IPS-15b (cell line): ENCODE data around the gene DPYSL5.

ENCODE experiments used
- H3K27me3 ChIP-seq: one replicate; pipeline ENCODE4 v1.6.1; 2013; ENCODE audit warnings: low read length; ENCODE audit not compliant: control insufficient read depth, insufficient read depth
- H3K36me3 ChIP-seq: one replicate; pipeline ENCODE4 v1.6.1; 2013; ENCODE audit warnings: low read length; ENCODE audit not compliant: control insufficient read depth, insufficient read depth
- H3K4me1 ChIP-seq: one replicate; pipeline ENCODE4 v1.6.1; 2013; ENCODE audit warnings: mild to moderate bottlenecking, low read length; ENCODE audit not compliant: control insufficient read depth, insufficient read depth
- H3K4me3 ChIP-seq: one replicate; pipeline ENCODE4 v1.5.1; 2013; ENCODE audit warnings: low read depth, low read length
- H3K9ac ChIP-seq: one replicate; pipeline ENCODE4 v1.6.1; 2013; ENCODE audit warnings: low read depth, mild to moderate bottlenecking, low read length
- H3K9me3 ChIP-seq: one replicate; pipeline ENCODE4 v1.6.1; 2013; ENCODE audit warnings: mild to moderate bottlenecking, low read length; ENCODE audit not compliant: control insufficient read depth, insufficient read depth

DPYSL5 gene

DNA sequence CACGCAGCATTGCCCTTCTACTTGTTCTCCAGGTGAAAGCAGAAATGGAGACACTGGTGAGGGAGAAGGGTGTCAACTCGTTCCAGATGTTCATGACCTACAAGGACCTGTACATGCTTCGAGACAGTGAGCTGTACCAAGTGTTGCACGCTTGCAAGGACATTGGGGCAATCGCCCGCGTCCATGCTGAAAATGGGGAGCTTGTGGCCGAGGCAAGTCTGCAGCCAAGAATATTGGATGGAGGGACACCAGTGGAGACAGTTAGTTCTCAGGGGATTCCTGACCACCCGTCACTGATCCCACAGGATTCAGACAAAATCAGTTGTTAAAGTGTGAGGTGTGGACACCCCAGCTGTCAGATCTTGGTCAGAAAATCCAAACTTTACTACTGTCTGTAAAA lies 79.3 kb downstream of the DPYSL5 start:
- H3K4me3 ChIP-seq: no peak overlapping the region
- H3K27me3 ChIP-seq: no peaks in the 10 kb centered on the region
- H3K4me1 ChIP-seq: peaks cover 4% of the 10 kb centered on the region
- no peak overlapping the region for H3K9ac ChIP-seq
- H3K9me3 ChIP-seq: no peaks in the 10 kb centered on the region
- no peaks in the 10 kb centered on the region for H3K36me3 ChIP-seq

DNA sequence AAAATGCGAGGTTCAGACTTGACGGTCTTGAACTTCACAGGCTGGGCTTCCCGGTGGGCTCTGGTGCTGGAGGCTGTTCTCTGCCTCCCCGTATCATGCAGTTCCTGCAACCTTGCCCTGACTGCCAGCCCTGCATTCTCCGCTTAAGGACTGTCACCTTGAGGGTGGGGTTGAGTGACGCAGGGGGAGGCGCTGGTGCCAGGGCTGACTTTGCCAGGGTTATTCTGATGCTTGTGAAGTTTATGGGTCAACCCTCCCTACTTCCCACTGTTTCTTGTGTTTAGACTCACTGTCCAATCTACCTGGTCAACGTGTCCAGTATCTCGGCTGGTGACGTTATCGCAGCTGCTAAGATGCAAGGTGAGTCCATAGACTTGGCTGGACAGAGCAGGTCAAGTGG lies 85.0 kb downstream of the DPYSL5 start:
- no peaks in the 10 kb centered on the region for H3K36me3 ChIP-seq

DNA sequence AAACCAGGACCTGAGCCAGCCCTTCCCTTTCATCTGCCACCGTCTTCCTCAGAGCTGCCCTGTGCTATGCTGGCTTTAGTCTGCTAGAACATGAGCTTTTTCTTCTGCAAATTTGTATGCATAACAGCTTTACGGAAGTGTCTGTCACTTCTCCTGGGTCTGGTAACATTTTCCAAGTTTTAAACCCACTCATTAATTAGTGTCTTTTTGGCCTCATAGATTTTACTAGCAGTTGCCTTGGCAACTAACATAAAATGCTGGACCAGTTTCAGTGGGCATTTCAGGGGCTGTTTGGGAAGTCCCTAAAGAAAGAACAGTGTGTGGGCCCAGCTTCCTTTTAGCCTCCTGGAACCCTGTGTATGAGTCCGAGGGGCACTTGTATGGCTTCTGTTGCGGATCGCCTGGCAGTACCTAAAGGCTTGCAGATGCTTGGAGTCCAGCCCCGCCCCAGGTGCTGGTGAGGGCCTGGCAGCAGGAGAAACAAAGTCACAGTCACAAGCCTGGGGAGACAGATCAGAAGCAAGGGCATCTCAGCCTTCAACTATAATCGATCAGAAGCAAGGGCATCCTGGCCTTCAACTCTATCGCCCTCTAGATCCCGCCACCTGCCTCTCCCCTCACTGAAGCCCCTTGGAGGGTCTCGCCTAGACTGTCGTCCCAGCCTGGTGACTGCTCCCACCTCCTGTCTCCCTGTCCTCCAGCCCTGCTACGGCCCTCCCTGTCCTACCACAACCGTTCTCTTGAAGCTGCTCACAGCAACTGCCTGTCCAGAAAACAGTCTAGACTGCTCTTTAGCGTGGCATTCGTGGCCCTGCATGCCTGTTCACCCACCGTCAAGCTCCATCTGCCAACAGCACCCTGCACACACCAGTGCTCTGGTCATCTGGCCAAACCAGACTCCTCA lies 85.8 kb downstream of the DPYSL5 start:
- H3K4me1 ChIP-seq: no peaks in the 10 kb centered on the region
- H3K27me3 ChIP-seq: no peaks in the 10 kb centered on the region
- H3K9ac ChIP-seq: no peak overlapping the region
- no peaks in the 10 kb centered on the region for H3K9me3 ChIP-seq
- H3K36me3 ChIP-seq: no peaks in the 10 kb centered on the region
- H3K4me3 ChIP-seq: no peak overlapping the region

More for the DNA sequence above, 85.0 kb downstream of the DPYSL5 start:
- Histone ChIP-seq H3K4me3 (no peak overlapping the region), H3K4me1 (no peaks in the 10 kb centered on the region), H3K27me3 (no peaks in the 10 kb centered on the region), H3K9ac (no peak overlapping the region), H3K9me3 (no peaks in the 10 kb centered on the region)

DNA sequence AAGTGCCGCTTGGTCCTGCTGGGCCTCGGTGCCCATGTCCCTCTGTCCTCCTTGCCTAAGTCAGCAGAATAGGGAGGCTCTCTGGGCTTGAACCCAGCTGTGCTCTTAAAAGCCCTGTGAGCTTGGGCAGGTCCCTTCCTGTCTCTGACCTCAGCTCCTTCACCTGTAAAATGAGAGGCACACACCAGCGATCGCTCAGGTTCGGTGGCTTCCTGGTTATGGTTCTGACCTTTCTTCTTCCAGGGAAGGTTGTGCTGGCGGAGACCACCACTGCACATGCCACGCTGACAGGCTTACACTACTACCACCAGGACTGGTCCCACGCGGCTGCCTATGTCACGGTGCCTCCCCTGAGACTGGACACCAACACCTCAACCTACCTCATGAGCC lies 86.4 kb downstream of the DPYSL5 start:
- Histone ChIP-seq H3K27me3 (no peaks in the 10 kb centered on the region), H3K36me3 (no peaks in the 10 kb centered on the region), H3K9ac (no peak overlapping the region), H3K9me3 (no peaks in the 10 kb centered on the region), H3K4me1 (no peaks in the 10 kb centered on the region), H3K4me3 (no peak overlapping the region)

DNA sequence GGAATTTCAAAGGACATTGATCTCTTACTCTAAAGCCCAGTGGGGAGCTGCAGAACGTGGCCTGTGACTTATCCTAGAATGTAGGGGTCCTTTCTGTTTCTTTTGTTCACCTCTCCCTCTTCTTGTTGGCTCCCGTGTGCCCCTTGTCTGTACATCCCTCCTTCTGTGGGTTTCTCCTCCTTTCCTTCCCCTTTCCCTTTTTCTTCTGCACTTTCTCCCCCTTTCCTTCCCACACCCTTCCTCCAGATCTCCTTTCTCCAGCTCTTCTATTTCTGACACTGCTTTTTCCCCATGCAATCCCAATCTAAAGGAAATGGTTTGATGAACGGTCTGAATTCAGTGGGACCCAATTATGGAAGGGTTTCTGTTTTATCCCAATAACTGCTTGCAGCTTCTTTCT lies 87.1 kb downstream of the DPYSL5 start:
- H3K4me1 ChIP-seq: no peaks in the 10 kb centered on the region
- H3K4me3 ChIP-seq: no peak overlapping the region
- H3K9ac ChIP-seq: no peak overlapping the region
- no peaks in the 10 kb centered on the region for H3K36me3 ChIP-seq
- no peaks in the 10 kb centered on the region for H3K9me3 ChIP-seq
- no peaks in the 10 kb centered on the region for H3K27me3 ChIP-seq

DNA sequence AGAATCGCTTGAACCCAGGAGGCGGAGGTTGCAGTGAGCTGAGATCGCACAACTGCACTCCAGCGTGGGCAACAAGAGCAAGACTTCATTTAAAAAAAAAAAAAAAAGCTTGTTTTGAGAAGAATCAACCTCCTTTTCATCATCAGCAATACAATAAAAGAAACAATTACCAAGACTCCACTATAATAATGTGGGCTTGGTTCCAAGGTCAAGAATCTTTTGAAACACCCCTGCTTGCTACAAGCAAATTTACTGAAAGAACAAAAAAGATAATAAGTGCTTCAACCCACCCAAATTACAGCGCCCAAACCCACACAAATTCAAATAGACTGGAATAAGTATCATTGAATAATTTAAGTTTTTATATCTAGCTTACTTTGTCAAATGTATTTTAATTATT lies 88.9 kb downstream of the DPYSL5 start:
- no peaks in the 10 kb centered on the region for H3K36me3 ChIP-seq
- H3K9ac ChIP-seq: no peak overlapping the region
- no peak overlapping the region for H3K4me3 ChIP-seq
- H3K9me3 ChIP-seq: no peaks in the 10 kb centered on the region
- H3K4me1 ChIP-seq: no peaks in the 10 kb centered on the region
- peaks cover 4% of the 10 kb centered on the region for H3K27me3 ChIP-seq

DNA sequence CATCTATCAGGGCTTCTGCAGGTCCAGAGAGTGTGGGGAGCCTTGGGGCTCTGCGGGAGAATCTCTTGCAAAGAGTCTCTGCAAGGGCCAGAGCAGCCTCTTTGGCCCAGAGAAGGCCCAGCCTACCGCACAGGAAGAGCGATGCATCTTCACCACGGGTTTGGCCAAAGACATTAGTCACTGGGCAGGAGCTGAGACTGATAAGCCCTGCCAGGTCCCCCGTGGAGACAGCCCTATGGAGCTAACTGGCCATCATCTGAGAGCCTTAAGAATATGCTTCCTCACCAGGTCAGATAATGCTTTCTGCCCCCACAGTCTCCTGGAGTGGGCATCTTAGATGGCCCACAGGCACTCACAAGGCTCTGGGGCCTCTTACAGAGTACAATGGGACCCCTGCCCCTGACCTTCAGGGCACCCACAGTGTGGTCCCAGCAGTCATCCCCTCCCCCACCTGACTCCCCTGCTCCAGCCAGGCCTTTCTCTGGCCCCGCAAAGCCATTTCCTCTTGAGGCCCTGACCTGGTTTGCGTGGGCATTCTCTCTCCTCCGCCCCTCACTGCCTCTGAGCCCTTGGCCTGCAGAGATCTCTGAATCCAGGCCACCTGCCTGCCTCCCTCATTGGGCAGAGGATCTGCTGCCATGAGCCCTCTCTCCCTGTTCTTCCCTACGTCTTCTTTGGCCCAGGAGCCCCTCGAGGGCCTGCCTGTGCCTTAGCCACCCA lies 90.6 kb downstream of the DPYSL5 start:
- Histone ChIP-seq H3K27me3 (peaks cover 15% of the 10 kb centered on the region), H3K4me3 (no peak overlapping the region), H3K36me3 (no peaks in the 10 kb centered on the region), H3K9ac (no peak overlapping the region), H3K4me1 (no peaks in the 10 kb centered on the region), H3K9me3 (no peaks in the 10 kb centered on the region)

DNA sequence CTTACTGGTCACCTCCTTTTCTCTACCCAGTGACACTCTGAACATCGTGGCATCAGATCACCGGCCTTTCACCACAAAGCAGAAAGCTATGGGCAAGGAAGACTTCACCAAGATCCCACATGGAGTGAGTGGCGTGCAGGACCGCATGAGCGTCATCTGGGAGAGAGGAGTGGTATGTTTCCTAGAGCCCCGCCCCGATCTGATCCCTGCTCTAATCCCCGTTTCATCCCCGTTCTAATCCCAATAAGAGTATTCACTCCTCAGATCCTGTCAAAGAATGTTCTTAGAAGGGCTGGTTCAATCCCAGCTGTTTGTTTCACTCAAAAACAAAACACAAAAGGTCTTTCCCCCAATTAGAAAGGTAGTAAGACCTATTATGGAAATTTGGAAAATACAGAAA lies 92.1 kb downstream of the DPYSL5 start:
- Histone ChIP-seq H3K9me3 (no peaks in the 10 kb centered on the region), H3K9ac (no peak overlapping the region), H3K4me1 (no peaks in the 10 kb centered on the region), H3K36me3 (no peaks in the 10 kb centered on the region), H3K27me3 (peaks cover 21% of the 10 kb centered on the region), H3K4me3 (no peak overlapping the region)

DNA sequence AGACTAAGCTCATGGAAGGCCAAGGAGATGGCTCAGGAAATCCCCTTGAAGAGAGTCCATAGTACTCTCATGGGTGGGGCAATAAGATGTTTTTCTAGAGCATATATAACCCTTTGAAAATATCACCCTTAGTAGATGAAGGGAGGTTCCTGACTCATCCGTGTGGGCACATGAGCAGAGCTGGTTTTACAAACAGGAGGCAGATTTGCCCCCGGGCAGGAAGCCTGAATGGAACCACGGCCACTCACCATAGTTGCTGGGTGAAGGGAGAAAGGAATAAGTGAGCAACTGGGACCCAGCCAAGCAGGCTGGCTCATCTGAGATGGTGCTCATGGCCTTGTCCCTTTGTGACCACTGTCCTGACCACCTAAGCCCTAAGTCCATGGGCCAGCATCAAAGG lies 93.6 kb downstream of the DPYSL5 start:
- Histone ChIP-seq H3K36me3 (peaks cover 4% of the 10 kb centered on the region), H3K4me1 (no peaks in the 10 kb centered on the region), H3K9ac (no peak overlapping the region), H3K4me3 (no peak overlapping the region), H3K9me3 (no peaks in the 10 kb centered on the region), H3K27me3 (peaks cover 21% of the 10 kb centered on the region)

DNA sequence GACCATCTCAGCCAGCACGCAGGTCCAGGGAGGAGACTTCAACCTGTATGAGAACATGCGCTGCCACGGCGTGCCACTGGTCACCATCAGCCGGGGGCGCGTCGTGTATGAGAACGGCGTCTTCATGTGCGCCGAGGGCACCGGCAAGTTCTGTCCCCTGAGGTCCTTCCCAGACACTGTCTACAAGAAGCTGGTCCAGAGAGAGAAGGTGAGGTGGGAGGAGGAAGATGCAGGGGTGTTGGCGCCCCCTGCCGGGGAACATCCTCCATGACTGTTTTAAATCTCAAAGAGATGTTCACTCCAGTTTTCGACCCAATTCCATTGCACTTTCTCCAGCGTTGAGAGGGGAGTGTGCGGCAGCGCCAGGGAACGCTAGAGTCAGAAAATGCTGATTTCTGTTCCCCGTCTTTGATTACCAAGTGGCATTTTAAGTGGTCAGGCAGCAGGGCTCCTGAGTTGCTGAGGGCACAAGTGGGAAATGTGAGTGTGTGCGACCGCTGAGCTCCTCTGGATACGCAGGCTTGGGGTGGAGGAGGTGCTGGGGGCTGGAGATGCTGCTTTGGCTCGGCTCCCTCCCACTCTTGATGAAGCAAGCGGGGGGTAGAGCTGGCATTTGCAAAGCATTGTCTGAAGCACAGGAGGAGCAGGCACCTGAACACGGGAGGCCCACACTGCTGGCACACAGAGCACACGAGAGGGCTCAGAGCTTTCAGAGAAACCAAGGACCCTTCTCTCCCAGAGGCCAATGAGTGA lies 94.8 kb downstream of the DPYSL5 start:
- no peaks in the 10 kb centered on the region for H3K4me1 ChIP-seq
- peaks cover 21% of the 10 kb centered on the region for H3K27me3 ChIP-seq
- no peak overlapping the region for H3K9ac ChIP-seq
- peaks cover 6% of the 10 kb centered on the region for H3K36me3 ChIP-seq
- H3K9me3 ChIP-seq: no peaks in the 10 kb centered on the region
- peak overlapping the region; percentile 91 for H3K4me3 ChIP-seq

DNA sequence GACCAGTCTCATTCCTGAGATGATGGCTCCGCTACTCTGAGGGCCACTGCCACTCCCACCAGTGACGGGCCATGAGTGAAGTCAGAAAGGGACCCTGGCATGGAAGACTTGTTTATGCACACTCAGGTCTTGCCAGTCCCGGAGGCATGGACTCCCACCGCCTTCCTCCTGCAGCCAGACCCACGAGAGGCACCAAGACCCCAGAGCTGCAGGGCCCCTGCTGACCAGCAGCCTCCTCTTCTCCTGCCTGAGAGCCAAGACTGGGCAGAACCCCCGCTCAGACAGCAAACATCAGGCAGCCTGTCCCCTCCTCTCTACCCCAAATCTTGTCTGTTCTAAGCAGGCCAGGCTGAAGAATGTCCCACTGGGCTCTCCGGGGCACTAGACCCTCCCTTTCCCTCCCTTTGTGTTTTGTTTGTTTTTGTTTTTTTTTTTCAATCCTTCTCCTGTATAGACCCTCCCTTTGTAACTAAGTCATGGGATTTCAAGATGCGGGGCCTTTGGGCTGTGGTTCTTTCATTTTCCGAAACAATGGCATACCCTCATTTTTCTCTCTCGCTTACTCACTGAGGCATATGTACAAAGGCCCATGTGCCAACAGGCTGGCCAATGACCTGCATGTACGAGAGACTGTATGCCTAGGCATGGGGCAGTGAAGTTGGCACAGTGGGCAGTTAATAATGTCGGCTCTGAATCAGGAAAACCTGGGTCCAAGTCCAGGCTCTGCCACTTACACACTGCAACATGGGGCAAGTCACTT lies 98.2 kb downstream of the DPYSL5 start:
- Histone ChIP-seq H3K27me3 (peaks cover 21% of the 10 kb centered on the region), H3K9ac (no peak overlapping the region), H3K4me1 (no peaks in the 10 kb centered on the region), H3K4me3 (no peak overlapping the region), H3K9me3 (no peaks in the 10 kb centered on the region), H3K36me3 (peaks cover 6% of the 10 kb centered on the region)
